ENCODE results near the gene HECA.
"Not testable (repeated sequence)": the region's sequence is repeated elsewhere in the genome, so short reads cannot be mapped to it uniquely, and the experiment has no call there.

Gene HECA

GRCh38 chr6:139205843-139206242 is 71.0 kb downstream of the HECA start:
- no peak for DNase-seq (ENCODE audit: low read depth)

GRCh38 chr6:139210766-139211165 is 75.9 kb downstream of the HECA start:
- DNase-seq (ENCODE audit: low read depth), result not testable (repeated sequence)

GRCh38 chr6:139212460-139212859 is 77.6 kb downstream of the HECA start:
- not testable (repeated sequence) for DNase-seq (ENCODE audit: low read depth)

- DNase-seq (ENCODE audit: low read depth), result peak; percentile 55
Observed at GRCh38 chr6:139219271-139219729, 84.4 kb downstream of the HECA start.

GRCh38 chr6:139219746-139220145 is 84.9 kb downstream of the HECA start:
- DNase-seq (ENCODE audit: low read depth), result no peak

GRCh38 chr6:139228387-139228786 is 93.5 kb downstream of the HECA start:
- DNase-seq (ENCODE audit: low read depth), result not testable (repeated sequence)
